PFSK-1 (cell line): ENCODE results near the gene MEF2D.

Experiments
- POLR2AphosphoS5 ChIP-seq: IDR thresholded peaks from 2 replicates; pipeline ENCODE4 v1.6.1; 2012; ENCODE audit warnings: low read depth, mild to moderate bottlenecking, control low read depth, low read length, moderate library complexity
- TAF1 ChIP-seq: IDR thresholded peaks from 2 replicates; pipeline ENCODE4 v1.6.1; 2012; ENCODE audit warnings: low read length, control low read depth, borderline replicate concordance; ENCODE audit not compliant: insufficient read depth
- TF ChIP-seq, protein P1 (sequence below), 2 experiments: IDR thresholded peaks; 2 replicates each; pipeline versions ENCODE4 v1.6.1 to v1.8.0; 2011 to 2012; ENCODE audit warnings: low read depth in 2 of 2, low read length in 2 of 2, control low read depth in 1 of 2, inconsistent platforms in 1 of 2, mild to moderate bottlenecking in 1 of 2, moderate library complexity in 1 of 2; ENCODE audit not compliant: insufficient read depth in 1 of 2

GRCh38 chr1:156504438-156504813 lies 3.9 kb upstream of the MEF2D start:
- TF ChIP-seq, protein P1, sequence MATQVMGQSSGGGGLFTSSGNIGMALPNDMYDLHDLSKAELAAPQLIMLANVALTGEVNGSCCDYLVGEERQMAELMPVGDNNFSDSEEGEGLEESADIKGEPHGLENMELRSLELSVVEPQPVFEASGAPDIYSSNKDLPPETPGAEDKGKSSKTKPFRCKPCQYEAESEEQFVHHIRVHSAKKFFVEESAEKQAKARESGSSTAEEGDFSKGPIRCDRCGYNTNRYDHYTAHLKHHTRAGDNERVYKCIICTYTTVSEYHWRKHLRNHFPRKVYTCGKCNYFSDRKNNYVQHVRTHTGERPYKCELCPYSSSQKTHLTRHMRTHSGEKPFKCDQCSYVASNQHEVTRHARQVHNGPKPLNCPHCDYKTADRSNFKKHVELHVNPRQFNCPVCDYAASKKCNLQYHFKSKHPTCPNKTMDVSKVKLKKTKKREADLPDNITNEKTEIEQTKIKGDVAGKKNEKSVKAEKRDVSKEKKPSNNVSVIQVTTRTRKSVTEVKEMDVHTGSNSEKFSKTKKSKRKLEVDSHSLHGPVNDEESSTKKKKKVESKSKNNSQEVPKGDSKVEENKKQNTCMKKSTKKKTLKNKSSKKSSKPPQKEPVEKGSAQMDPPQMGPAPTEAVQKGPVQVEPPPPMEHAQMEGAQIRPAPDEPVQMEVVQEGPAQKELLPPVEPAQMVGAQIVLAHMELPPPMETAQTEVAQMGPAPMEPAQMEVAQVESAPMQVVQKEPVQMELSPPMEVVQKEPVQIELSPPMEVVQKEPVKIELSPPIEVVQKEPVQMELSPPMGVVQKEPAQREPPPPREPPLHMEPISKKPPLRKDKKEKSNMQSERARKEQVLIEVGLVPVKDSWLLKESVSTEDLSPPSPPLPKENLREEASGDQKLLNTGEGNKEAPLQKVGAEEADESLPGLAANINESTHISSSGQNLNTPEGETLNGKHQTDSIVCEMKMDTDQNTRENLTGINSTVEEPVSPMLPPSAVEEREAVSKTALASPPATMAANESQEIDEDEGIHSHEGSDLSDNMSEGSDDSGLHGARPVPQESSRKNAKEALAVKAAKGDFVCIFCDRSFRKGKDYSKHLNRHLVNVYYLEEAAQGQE (IDR thresholded peaks at IDR 0.05; ENCODE audit: insufficient read depth in 1 of 2, low read depth in 2 of 2, low read length in 2 of 2), result no peak
- TF ChIP-seq POLR2AphosphoS5 (no peak), TAF1 (no peak)
